GM12878 (cell line): ENCODE data around the gene CNOT3. TPM values are rescaled to one million over a fixed set of nuclear protein-coding genes. Genes with fewer than 3 reads are reported as not detected.

Source experiments
- ATAC-seq: fragments of 200-7000 bp; cut with Tn5 transposase; 3 replicates; pipeline ENCODE4 v1.9.1; 2020; ENCODE audit warnings: mild to moderate bottlenecking, moderate library complexity
- BruUV-seq: library from RNA; stranded (reverse); fragments of 400-500 nt; replicated peaks from 2 replicates; lab custom pipeline; 2021; lab: Mats Ljungman, UMichigan
- CTCF ChIA-PET: fragments of 300-600 bp; sonication (Branson Sonifier 250); formaldehyde crosslinking; extraction: SDS; loops from one replicate; lab custom pipeline; 2021; ENCODE audit warnings: inconsistent platforms; lab: Yijun Ruan, JAX
- POLR2A ChIA-PET: fragments of 350-600 bp; formaldehyde crosslinking; extraction: SDS; loops from one replicate; lab custom pipeline; 2021; ENCODE audit warnings: inconsistent platforms; lab: Charles Lee
- RAD21 ChIA-PET: fragments of 300-600 bp; sonication (Branson Sonifier 250); formaldehyde crosslinking; loops from one replicate; lab custom pipeline; 2023; ENCODE audit warnings: antibody characterized with exemption; ENCODE audit not compliant: unreplicated experiment; lab: Charles Lee
- SMC1A ChIA-PET: fragments of 300-600 bp; sonication (Branson Sonifier 250); formaldehyde crosslinking; loops from one replicate; lab custom pipeline; 2023; ENCODE audit not compliant: unreplicated experiment, uncharacterized antibody; lab: Charles Lee
- DNase-seq: peaks from one replicate; pipeline ENCODE4 v3.0.0-alpha.2; 2011; ENCODE audit warnings: low read depth, low spot score
- FAIRE-seq: peaks from 3 replicates; lab custom pipeline; 2011; peaks lifted over from hg19 to GRCh38; lab: Jason Lieb, UNC
- H2AFZ ChIP-seq: 2 replicates; pipeline ENCODE4 v1.6.0; 2011; ENCODE audit warnings: low read depth, low read length, control low read depth; ENCODE audit not compliant: control insufficient read depth
- H3K27ac ChIP-seq: 2 replicates; pipeline ENCODE4 v1.5.1; 2011; ENCODE audit warnings: control low read depth; ENCODE audit not compliant: control insufficient read depth, insufficient read depth
- H3K27me3 ChIP-seq, 2 experiments: replicated peaks in 1 of 2; 2 replicates each; pipeline versions ENCODE4 v1.6.0 to v1.6.1; 2011; ENCODE audit warnings: low read length in 1 of 2; ENCODE audit not compliant: control insufficient read depth in 2 of 2, insufficient read depth in 2 of 2
- H3K36me3 ChIP-seq, 2 experiments: 2 replicates each; pipeline ENCODE4 v1.5.1; 2011; ENCODE audit warnings: low read length in 1 of 2; ENCODE audit not compliant: control insufficient read depth in 2 of 2, insufficient read depth in 2 of 2
- H3K4me1 ChIP-seq: 2 replicates; pipeline ENCODE4 v1.6.1; 2011; ENCODE audit warnings: mild to moderate bottlenecking, low read length, moderate library complexity, mixed read lengths; ENCODE audit not compliant: control insufficient read depth, insufficient read depth
- H3K4me2 ChIP-seq: 2 replicates; pipeline ENCODE4 v1.6.0; 2011; ENCODE audit warnings: control low read depth; ENCODE audit not compliant: control insufficient read depth, insufficient read depth
- H3K4me3 ChIP-seq: fragments of 200-600 bp; sonication (generic); 2 replicates; pipeline ENCODE4 v1.5.1; 2016
- H3K79me2 ChIP-seq: 2 replicates; pipeline ENCODE4 v1.6.0; 2011; ENCODE audit warnings: low read length; ENCODE audit not compliant: control insufficient read depth, insufficient read depth
- H3K9ac ChIP-seq: 2 replicates; pipeline ENCODE4 v1.8.0; 2011; ENCODE audit warnings: low read length, control low read depth, mixed read lengths; ENCODE audit not compliant: control insufficient read depth, insufficient read depth
- H3K9me3 ChIP-seq: replicated peaks from 3 replicates; pipeline ENCODE4 v1.5.1; 2011; ENCODE audit warnings: mild to moderate bottlenecking, low read length; ENCODE audit not compliant: control insufficient read depth, insufficient read depth
- H4K20me1 ChIP-seq: 2 replicates; pipeline ENCODE4 v1.6.0; 2011; ENCODE audit not compliant: control insufficient read depth, insufficient read depth
- IKZF1 ChIP-seq: fragments of 450-650 bp; conservative IDR thresholded peaks from 2 replicates; pipeline ENCODE4 v1.6.1; 2017; ENCODE audit warnings: antibody characterized with exemption, mild to moderate bottlenecking
- NFYB ChIP-seq: IDR thresholded peaks from 2 replicates; pipeline ENCODE4 v1.6.1; 2011; ENCODE audit warnings: low read depth, mild to moderate bottlenecking, low read length, improper control_type of control experiment, moderate library complexity; ENCODE audit not compliant: insufficient read depth
- SMC3 ChIP-seq: IDR thresholded peaks from 2 replicates; pipeline ENCODE4 v1.6.1; 2011; ENCODE audit warnings: low read length, improper control_type of control experiment, borderline replicate concordance
- TARDBP ChIP-seq: IDR thresholded peaks from 2 replicates; pipeline ENCODE4 v1.6.1; 2016; ENCODE audit warnings: borderline replicate concordance
- ZSCAN29 ChIP-seq: fragments of 450-650 bp; IDR thresholded peaks from 2 replicates; pipeline ENCODE4 v1.6.1; 2017; ENCODE audit warnings: mild to moderate bottlenecking, moderate library complexity
- ZZZ3 ChIP-seq: IDR thresholded peaks from 2 replicates; pipeline ENCODE4 v1.6.1; 2011; ENCODE audit warnings: low read depth; ENCODE audit not compliant: control insufficient read depth, insufficient read length
- WGBS: methylation state at CpG from one replicate; pipeline ENCODE4 v1.1.6; 2016; ENCODE audit warnings: low lambda C conversion rate; ENCODE audit not compliant: insufficient replicate concordance, insufficient coverage; ENCODE audit errors: missing lambda C conversion rate; 5-methylcytosine and 5-hydroxymethylcytosine counted together
- in situ Hi-C: fragments of 300-500 bp; cut with MboI; formaldehyde crosslinking; loops from 9 replicates; pipeline ENCODE4 v1.14.3; 2018; ENCODE audit warnings: mixed read lengths
- intact Hi-C: fragments of 100-400 bp; cut with micrococcal nuclease; formaldehyde crosslinking; loops from one replicate; pipeline ENCODE4 v1.14.2; 2022; ENCODE audit not compliant: unreplicated experiment
- polyA plus RNA-seq, 11 experiments: library from polyadenylated mRNA; depleted of rRNA in 4 of 11; unstranded in 6 of 11; stranded (reverse) in 5 of 11; fragments of >200 nt; fragmentation: Nextera tagmentation in 4 of 11; fragmentation: Illumina TruSeq in 1 of 11; extraction: Ambion mirVana in 4 of 11; extraction: Trizol in 1 of 11; gene quantifications; 1 replicate in 1 of 11; 2 replicates in 10 of 11; pipeline versions ENCODE4 v1.2.1 to v1.2.3, GENCODE V29; 2011 to 2016; ENCODE audit warnings: inconsistent platforms in 2 of 11, missing spikeins in 2 of 11, low read depth in 1 of 11
- total RNA-seq, 4 experiments: library from RNA; depleted of rRNA in 3 of 4; stranded (reverse); fragments of >200 nt in 3 of 4; fragmentation: Illumina TruSeq in 1 of 4; extraction: Trizol in 1 of 4; gene quantifications; 2 replicates each; pipeline versions ENCODE4 v1.2.1 to v1.2.3, GENCODE V29; 2013 to 2021
- TF ChIP-seq, protein P1 (sequence below): fragments of 150-350 bp; IDR thresholded peaks from 2 replicates; pipeline ENCODE4 v1.6.1; 2016; ENCODE audit warnings: low read depth, low read length
- TF ChIP-seq, protein P2 (sequence below): IDR thresholded peaks from 2 replicates; pipeline ENCODE4 v1.6.1; 2012; ENCODE audit warnings: low read depth, low read length, improper control_type of control experiment
- TF ChIP-seq, protein P3 (sequence below): fragments of 450-650 bp; IDR thresholded peaks from 2 replicates; pipeline ENCODE4 v1.6.1; 2017; ENCODE audit warnings: low read depth, mild to moderate bottlenecking, moderate library complexity
- TF ChIP-seq, protein P4 (sequence below): fragments of 450-650 bp; IDR thresholded peaks from 2 replicates; pipeline ENCODE4 v1.6.1; 2018; ENCODE audit warnings: borderline replicate concordance, mild to moderate bottlenecking; ENCODE audit not compliant: partially characterized antibody

The CNOT3 gene
- total and polyA plus RNA-seq, 10 of the 15 experiments (the other 5 are each of a cell fraction or from before 2014, with no cell fraction given), result 0.14 to 45.1 (median 14.0) TPM

GRCh38 chr19:54136086-54136863, 1.3 kb upstream of the CNOT3 start:
- RAD21 ChIA-PET, result interaction anchor here (0.8 to 2.4 kb wide), 9 partner anchors 18 to 1340 kb away, joined by 3 to 23 read pairs (median 5); partner anchors contain the start of genes LENG1, MBOAT7, PRPF31 and TFPT
- H2AFZ ChIP-seq, result peak overlapping the region; percentile 84
- H3K79me2 ChIP-seq, result peaks cover 37% of the 10 kb centered on the region
- peak overlapping the region; percentile 75 for H3K9ac ChIP-seq
- DNase-seq (no peak), ATAC-seq (no peak), FAIRE-seq (no peak)
- SMC1A ChIA-PET, result interaction anchor here (0.6 to 1.2 kb wide), 10 partner anchors 20 to 1325 kb away, joined by 3 to 6 read pairs (median 3); partner anchors contain the start of genes ISOC2, MBOAT7, PRPF31 and TFPT
- peaks cover 2% of the 10 kb centered on the region; the same call in 2 of the 3 replicates for H3K9me3 ChIP-seq
- in situ Hi-C loops, result loop anchor here (25.0 kb wide), 1 partner anchor 1526 kb away; the partner anchor contains the start of gene U2AF2
- CTCF ChIA-PET, result interaction anchor here (1.2 to 2.3 kb wide), 5 partner anchors 23 to 345 kb away, joined by 3 to 15 read pairs (median 6); partner anchors contain the start of genes LENG1 and MBOAT7
- WGBS, result 7% methylated on average over 30 of the region's 30 CpGs
- H3K4me2 ChIP-seq, result peak overlapping the region; percentile 99
- peaks cover 19% of the 10 kb centered on the region for H3K4me1 ChIP-seq
- H3K27ac ChIP-seq, result peak overlapping the region; percentile 14
- no peaks in the 10 kb centered on the region for H3K27me3 ChIP-seq
- H4K20me1 ChIP-seq, result peaks cover 10% of the 10 kb centered on the region
- TSS peak; percentile 74 for BruUV-seq
- intact Hi-C loops, result loop anchor here (2.0 kb wide), 1 partner anchor 65 kb away; the partner anchor contains the start of gene RPS9
- peaks cover 2 to 7% of the 10 kb centered on the region in 2 experiments; a peak in 2 of 4 replicates for H3K36me3 ChIP-seq
- POLR2A ChIA-PET, result interaction anchor here (0.9 to 3.5 kb wide), 13 partner anchors 13 to 327 kb away, joined by 3 to 36 read pairs (median 7); partner anchors contain the start of genes LENG1, LENG8, LENG9 and MBOAT7
- peak overlapping the region; percentile 86 for H3K4me3 ChIP-seq
- TF ChIP-seq, protein P1, sequence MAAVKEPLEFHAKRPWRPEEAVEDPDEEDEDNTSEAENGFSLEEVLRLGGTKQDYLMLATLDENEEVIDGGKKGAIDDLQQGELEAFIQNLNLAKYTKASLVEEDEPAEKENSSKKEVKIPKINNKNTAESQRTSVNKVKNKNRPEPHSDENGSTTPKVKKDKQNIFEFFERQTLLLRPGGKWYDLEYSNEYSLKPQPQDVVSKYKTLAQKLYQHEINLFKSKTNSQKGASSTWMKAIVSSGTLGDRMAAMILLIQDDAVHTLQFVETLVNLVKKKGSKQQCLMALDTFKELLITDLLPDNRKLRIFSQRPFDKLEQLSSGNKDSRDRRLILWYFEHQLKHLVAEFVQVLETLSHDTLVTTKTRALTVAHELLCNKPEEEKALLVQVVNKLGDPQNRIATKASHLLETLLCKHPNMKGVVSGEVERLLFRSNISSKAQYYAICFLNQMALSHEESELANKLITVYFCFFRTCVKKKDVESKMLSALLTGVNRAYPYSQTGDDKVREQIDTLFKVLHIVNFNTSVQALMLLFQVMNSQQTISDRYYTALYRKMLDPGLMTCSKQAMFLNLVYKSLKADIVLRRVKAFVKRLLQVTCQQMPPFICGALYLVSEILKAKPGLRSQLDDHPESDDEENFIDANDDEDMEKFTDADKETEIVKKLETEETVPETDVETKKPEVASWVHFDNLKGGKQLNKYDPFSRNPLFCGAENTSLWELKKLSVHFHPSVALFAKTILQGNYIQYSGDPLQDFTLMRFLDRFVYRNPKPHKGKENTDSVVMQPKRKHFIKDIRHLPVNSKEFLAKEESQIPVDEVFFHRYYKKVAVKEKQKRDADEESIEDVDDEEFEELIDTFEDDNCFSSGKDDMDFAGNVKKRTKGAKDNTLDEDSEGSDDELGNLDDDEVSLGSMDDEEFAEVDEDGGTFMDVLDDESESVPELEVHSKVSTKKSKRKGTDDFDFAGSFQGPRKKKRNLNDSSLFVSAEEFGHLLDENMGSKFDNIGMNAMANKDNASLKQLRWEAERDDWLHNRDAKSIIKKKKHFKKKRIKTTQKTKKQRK, result no peak
- no peak for TF ChIP-seq ZSCAN29
- no peak for TF ChIP-seq NFYB
- TF ChIP-seq, protein P2, sequence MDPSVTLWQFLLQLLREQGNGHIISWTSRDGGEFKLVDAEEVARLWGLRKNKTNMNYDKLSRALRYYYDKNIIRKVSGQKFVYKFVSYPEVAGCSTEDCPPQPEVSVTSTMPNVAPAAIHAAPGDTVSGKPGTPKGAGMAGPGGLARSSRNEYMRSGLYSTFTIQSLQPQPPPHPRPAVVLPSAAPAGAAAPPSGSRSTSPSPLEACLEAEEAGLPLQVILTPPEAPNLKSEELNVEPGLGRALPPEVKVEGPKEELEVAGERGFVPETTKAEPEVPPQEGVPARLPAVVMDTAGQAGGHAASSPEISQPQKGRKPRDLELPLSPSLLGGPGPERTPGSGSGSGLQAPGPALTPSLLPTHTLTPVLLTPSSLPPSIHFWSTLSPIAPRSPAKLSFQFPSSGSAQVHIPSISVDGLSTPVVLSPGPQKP, result no peak
- no peak for TF ChIP-seq SMC3
- peak; percentile 32 for TF ChIP-seq IKZF1
- TF ChIP-seq, protein P3, sequence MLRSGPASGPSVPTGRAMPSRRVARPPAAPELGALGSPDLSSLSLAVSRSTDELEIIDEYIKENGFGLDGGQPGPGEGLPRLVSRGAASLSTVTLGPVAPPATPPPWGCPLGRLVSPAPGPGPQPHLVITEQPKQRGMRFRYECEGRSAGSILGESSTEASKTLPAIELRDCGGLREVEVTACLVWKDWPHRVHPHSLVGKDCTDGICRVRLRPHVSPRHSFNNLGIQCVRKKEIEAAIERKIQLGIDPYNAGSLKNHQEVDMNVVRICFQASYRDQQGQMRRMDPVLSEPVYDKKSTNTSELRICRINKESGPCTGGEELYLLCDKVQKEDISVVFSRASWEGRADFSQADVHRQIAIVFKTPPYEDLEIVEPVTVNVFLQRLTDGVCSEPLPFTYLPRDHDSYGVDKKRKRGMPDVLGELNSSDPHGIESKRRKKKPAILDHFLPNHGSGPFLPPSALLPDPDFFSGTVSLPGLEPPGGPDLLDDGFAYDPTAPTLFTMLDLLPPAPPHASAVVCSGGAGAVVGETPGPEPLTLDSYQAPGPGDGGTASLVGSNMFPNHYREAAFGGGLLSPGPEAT, result no peak
- TF ChIP-seq TARDBP, result no peak
- no peak for TF ChIP-seq ZZZ3
- TF ChIP-seq, protein P4, sequence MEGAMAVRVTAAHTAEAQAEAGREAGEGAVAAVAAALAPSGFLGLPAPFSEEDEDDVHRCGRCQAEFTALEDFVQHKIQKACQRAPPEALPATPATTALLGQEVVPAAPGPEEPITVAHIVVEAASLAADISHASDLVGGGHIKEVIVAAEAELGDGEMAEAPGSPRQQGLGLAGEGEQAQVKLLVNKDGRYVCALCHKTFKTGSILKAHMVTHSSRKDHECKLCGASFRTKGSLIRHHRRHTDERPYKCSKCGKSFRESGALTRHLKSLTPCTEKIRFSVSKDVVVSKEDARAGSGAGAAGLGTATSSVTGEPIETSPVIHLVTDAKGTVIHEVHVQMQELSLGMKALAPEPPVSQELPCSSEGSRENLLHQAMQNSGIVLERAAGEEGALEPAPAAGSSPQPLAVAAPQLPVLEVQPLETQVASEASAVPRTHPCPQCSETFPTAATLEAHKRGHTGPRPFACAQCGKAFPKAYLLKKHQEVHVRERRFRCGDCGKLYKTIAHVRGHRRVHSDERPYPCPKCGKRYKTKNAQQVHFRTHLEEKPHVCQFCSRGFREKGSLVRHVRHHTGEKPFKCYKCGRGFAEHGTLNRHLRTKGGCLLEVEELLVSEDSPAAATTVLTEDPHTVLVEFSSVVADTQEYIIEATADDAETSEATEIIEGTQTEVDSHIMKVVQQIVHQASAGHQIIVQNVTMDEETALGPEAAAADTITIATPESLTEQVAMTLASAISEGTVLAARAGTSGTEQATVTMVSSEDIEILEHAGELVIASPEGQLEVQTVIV, result no peak
